Activated CD4-positive, CD25-positive, alpha-beta regulatory T cell (primary cell): ENCODE data around the gene ANKRD22.
A peak's percentile ranks its signal among the peaks of the same experiment; 100 is the strongest.
"Not testable (repeated sequence)": the region's sequence is repeated elsewhere in the genome, so short reads cannot be mapped to it uniquely, and the experiment has no call there.

ENCODE experiments used
- DNase-seq, 4 experiments: peaks; one replicate each; lab custom pipeline; 2025; lab: John Stamatoyannopoulos, UW

Gene ANKRD22

DNA sequence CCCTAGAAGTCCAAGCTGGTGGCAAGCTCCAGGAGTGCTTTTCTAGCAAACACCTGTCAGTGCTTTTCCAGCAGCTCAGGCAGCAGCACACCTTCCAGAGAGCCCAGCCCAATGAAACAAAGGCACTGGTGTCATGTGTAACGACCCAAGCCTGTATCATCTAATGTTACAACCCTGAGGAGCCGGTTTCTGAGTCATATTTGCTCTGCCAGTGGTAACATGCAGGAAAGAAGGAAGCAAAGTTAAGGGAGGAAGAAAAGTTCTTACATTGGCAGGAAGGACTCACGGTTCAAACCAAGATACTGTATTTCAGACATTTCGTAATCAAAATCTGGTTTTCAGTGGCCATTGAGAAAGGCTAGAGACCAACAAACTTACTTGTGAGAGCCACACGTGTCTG is at the start of gene ANKRD22:
Gene ANKRD22 (minus strand): TSS at position 139 of the 400 bp plus-strand sequence. CDS start 237 bp downstream, outside the sequence.
- DNase-seq, result no peak

DNA sequence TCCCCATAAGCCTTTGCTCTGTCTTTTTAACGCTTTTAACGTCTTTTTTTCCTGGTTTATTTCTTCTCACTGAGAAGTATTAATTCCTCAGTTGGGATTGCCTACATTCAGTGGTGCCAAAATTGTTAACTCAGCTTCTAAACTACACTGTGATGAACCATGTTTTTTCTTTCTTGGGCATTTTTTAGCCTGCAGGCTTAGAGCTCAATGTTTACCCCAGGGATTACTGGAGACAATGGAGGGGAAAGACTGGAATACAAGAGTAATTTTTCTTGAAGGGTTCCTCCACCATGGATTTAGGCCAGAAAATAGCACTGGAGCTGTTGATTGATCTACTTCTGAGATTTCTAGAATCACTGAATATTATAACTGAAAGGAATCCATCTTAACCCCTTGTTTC is 48.2 kb upstream of the ANKRD22 start:
- no peak for DNase-seq

DNA sequence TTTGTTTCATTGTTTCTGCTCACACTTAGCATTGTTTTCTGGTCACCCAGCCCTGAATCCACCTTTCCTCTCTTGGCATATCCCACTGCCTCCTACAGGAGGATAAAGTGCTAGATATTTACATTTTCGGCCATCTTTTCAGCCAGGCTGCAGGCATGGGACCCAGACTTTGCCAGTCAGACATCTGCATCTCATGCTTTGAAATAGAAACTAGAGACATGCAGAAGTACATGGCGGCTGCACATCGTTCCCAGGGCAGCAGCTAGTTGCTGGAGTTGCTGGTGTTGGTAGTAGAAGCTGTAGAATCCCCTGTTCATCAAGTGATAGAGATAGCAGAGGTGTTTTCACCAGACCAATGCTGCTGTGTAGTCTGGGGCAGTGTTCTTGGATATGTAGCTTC is 47.1 kb upstream of the ANKRD22 start:
- no peak for DNase-seq

DNA sequence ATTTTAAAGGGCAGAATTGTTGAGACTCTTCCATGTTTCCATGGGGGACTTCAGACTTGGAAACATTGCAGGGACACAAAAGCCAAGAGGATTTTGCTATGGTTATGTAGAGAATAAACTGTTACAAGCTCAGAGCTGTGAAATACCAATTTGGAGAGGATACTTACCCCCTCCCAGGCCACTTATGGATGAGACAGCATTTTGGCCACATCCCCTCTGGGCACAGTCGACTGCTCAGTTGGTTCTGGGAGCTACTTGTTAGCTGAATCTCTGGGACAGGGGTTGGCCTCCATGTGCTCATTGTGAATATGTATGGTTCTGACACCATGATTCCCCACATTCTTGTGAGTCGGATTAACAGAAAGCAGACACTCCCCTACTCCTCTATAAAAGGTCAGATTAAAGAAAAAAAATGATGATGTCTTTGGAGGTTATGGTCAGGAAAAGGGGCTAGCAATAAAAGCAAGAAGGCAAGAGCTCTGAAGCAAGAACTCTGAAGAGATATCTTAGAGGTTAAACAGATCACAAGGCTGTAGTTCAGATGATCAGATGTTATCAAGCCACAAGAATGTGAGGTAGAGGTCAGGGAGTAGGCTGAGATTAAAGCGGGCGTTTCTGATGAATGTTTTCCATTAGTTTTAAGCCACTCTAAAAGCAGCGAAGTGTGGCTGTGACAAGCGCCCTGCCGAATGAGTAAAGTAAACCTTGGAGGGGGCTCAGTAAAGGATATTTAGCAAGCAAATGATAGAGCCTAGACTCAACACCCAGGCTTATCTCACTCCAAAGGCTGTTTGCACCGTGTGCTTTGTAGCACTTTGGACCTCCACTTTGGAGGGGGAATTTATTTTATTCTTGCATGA is 45.6 kb upstream of the ANKRD22 start:
- DNase-seq, result no peak

DNA sequence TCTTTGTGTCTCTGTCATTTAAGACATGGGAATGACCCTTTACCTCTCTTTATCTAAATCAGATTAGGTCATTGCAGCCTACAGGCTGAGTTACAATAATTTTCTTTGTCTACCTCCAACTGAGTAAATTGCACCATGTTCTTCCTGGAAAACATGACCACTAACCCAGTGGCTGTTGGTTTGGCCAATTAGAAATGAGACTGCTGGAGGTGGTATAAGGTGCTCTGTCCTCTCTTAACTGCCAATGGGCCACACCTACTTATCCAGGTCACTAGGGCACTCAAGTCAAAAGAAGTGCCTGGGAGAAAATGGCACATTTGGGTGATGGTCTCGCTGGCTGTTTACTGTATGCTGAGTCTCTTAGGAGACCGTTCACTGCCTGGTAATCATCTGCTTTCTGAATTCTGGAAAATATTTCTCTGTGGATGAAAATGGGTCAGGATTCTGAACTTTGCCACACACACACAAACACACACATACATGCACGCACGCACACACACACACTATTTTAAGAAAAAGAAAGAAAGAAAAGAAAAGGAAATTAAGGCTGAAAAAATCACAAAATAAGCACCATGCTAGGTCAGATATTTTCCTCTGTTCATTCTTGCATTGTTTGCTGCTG is 44.8 kb upstream of the ANKRD22 start:
- no peak for DNase-seq

DNA sequence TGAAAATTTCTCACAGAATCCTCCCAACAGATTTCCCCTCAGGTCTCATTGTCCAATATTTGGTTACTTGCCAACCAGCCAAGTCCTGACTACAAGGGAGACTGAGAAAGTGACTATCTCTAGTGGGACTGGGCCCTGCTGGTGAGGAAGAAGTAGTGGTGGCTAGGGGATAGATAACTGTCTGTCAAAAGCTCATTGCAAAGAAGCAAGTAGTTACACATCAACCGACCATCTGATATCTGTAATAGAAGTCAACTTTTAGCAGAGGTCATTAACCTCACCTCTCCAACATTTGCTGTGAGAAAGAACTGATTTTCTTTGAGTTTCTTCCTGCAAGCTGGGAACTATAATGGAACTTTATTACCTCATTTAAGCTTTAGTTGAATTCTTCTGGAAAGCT is 43.6 kb upstream of the ANKRD22 start:
- no peak for DNase-seq

DNA sequence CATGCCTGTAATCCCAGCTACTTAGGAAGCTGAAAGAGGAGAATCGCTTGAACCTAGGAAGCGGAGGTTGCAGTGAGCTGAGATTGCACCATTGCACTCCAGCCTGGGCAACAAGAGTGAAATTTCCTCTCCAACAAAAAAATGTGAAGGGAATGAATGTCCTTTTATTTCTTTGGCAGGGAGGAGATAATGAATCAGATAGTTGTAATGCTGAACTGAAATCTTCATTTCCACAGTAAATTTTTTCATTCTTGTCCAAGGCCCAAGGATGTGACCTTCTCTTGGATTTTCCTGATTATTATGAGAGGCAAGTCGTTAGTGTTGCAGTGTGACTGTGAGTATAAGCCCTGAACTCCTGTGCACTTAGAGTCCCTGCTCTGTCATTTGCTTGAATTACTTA is 42.0 kb upstream of the ANKRD22 start:
- no peak for DNase-seq

DNA sequence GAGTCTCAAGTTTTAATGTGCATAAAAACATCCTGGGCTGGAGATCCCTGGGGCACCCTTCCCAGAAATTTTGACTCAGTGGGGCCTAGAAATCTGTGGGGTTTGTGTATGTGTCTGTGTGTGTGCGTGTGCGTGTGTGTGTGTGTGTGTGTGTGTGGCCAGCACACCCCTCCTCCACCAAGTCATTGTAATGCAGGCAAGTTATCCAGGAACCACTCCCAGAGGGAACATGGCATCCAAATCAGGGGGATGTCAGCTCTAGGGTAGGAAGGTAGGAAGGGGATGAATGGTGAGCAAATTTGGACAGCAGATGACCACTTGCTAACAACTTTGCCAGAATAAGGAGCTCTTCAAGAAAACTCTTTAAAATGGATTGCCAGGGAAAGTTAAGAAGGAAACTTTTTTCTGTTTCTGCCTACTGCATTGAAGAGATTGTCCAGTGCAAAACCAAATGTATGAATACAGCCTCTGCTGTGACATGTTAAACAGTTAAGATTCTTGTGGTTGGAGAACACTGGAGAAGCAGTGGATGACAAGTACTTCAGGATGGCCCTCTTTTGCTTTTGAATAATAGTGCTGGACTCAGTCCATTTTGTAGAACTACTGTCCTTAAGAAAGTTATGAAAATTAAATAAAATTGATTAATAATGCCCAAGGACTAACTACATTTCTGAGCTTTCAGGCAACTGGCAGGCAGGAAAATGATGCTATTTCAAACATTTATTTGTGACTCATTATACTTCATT is 40.8 kb upstream of the ANKRD22 start:
- DNase-seq, result no peak

DNA sequence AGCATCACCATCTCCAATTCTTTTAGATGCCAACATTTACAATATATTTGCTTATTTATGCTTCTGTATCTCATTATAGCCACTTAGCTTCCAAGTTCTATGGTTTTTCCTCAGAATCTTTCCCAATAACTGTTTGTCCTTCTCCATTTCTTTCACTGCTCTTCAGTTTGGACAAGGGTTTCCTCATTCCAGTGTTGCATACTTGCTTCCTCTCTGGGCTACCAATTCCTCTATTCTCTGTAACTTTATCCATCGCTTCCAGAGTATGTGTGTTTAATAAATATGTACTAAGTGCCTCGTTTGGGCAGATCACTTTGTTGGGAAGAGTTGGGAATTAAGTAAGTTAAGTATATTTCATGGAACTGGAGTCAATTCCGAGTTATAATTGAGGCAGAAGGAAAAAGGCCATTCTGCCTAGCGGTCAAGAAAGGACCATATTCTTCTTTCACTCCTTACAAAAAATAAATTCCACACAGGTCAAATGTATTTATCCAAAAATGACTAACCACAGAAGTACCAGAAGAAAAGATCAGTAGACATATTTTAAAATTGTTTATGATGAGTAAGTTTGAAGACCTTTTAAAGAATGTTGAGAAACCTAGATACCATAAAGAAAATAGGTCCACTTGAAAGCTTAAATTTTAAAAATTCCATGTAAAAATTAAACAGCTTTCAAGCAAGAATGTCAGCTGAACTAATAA is 39.2 kb upstream of the ANKRD22 start:
- DNase-seq, result no peak

DNA sequence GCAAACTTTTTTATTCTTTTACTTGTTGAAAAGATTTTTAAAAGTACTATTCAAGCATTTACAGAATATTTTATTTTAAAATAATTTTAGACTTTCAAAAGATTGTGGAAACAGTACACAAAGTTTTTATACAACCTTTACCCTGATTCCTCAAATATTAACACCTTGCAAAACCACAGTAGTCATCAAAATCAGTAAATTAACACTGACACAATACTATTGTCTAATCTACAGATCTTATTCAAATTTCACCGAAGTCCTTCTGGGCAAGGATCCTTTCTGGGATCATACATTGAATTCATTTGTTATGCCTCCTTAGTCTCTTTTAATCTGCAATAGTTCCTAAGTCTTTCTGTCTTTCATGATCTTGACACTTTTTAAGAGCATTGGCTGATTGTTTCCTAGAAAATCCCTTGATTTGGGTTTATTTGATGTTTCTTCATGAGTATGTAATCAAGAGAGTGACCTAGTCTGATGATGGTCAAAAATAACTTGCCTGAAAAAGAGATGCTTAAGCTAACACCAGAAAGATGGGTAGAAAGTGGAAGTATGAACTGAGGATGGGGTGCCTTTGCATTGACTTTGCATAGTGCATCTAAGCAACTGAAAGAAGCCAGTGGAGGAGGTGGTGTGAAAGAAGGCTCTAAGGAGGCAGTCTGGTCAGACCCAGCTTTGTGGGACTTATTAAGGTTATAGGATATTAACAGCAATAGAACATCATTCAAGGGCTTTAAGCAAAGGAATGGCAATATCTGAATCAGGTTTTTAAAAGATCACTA is 38.1 kb upstream of the ANKRD22 start:
- DNase-seq, result no peak

DNA sequence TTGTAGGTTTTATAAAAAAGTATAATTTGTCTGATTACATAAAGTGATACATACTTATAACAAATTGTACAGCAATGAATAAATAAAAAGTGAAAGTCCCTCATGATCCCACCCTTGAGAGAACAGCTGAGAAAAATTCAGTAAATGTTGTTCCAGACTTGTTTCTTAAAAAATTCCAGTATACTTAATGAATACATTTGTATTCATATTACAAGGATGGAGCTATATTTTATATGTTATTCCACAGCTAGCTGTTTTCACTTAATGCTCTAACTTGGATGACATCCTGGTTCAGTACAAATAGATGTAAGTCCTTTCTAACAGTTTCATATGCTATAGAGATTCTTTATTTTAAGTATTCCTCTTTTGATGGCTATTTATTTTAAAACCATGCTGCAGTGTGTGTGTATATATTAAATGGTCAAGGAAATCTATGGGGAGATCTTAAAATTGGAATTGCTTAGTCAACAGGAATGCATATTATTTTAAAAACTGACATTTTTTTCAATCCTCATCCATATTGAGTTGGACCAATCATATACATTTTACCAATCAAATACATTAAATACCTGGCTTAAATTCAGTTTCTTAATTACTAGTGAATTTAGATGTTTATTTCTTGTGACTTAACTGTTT is 37.3 kb upstream of the ANKRD22 start:
- DNase-seq, result no peak

DNA sequence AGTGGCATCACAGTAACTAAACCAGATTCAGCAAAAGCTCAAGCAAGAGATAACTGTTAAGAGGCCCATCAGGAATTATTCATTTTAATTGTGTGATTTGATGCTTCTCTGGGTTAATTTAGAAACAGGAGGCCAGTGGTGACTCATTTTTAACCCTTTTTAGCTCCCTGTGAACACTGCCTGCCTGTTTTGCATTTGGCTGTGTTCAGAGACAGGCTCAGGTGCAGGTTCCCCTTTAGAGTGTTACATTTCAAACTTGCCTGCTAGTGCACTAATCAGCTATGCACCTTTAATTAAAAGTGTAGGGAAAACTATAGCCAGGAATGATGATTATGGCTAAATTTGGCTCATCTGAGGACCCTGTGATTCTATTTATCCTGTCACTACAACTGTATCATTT is 34.9 kb upstream of the ANKRD22 start:
- DNase-seq, result no peak

DNA sequence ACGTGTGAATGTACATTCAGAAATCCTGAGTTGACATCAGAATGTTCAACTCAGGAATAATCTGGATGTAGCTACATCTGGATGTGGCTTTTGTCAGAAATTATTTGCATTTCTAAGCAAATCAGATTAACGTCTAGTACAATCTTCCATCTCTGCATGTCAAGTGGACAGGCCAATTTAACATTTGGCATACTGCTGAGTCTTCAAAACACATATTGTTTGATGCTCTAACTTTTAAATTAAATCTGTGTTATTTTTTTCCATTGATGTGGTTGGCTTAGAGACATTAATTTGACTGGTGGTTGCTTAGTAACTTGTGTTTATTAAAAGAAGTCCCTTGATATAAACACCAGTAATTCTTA is 31.8 kb upstream of the ANKRD22 start:
- DNase-seq, result no peak

DNA sequence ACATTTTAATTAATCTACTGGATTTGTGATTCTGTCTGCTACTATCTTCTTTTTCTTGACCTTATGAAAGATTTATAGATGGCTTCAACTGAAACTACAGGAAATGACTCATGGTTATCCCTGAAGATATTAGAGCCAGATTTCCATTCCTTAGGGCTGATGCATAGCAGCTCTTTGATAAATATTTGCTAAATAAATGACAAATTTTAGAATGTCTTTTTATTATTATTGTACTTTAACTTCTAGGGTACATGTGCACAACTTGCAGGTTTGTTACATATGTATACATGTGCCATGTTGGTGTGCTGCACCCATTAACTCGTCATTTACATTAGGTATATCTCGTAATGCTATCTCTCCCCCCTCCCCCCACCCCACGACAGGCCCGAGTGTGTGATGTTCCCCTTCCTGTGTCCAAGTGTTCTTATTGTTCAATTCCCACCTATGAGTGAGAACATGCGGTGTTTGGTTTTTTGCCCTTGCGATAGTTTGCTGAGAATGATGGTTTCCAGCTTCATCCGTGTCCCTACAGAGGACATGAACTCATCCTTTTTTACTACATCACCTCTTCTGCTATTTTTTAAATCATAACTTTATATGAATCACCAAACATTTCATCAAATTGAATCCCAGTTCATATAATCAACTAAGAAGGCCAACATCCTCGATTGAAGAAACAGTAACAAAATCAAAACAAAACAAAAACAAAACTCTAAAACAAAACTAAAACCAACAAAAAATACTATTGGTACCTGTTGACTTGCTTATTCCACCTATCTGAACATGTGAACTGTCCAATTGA is 31.2 kb upstream of the ANKRD22 start:
- DNase-seq, result not testable (repeated sequence)

DNA sequence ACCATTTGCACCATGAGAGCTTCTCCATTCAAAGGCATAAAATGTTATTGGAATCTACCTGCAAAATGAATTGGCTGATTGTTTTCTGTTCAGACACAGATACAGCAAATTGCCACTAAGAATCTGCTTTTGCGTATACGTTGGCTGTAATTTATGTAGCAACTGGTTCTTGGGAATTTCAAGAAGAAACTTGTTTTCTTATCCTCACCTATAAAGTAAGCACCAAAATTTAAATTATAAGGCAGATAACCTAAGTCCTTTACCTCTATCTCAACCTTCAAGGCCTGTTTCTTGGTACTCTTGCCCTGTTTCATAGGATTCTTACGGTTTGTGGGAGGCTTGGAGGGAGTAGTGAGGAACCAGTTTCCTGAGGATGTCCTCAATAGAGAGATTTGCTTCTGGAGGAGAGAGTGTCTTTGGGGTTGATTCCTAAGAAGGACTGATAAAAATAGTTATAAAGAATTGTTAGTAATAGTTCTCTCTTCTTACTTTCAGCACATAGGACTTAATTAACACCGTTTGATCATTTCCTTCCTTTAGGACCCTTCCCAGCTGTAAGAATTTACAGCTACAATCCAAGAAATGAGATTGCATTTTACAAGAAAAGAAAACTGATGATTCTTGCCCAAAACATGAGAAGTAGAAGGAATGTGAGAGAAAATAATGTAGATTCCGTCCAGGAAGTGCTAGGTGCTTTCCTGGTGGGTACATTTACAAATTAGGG is 30.4 kb upstream of the ANKRD22 start:
- no peak for DNase-seq

DNA sequence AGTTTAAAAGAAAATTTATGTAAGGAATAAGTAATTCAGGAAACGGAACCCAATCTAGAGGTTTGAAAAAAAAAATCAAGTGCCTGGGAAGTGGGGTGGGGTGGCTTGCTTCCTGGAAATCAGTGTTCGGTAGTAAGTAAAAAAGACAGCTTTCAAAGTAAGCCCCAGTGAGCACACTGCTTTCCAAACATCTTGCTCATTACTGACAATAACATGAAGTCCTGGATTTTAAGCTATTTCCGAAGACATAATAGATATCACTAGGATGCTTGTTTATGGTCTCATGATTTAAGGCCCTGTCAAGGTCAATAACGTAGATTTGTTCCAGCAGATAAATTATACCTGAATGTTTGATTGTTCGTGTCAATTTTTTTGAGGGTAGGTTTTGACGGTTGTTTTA is 29.7 kb upstream of the ANKRD22 start:
- no peak for DNase-seq

DNA sequence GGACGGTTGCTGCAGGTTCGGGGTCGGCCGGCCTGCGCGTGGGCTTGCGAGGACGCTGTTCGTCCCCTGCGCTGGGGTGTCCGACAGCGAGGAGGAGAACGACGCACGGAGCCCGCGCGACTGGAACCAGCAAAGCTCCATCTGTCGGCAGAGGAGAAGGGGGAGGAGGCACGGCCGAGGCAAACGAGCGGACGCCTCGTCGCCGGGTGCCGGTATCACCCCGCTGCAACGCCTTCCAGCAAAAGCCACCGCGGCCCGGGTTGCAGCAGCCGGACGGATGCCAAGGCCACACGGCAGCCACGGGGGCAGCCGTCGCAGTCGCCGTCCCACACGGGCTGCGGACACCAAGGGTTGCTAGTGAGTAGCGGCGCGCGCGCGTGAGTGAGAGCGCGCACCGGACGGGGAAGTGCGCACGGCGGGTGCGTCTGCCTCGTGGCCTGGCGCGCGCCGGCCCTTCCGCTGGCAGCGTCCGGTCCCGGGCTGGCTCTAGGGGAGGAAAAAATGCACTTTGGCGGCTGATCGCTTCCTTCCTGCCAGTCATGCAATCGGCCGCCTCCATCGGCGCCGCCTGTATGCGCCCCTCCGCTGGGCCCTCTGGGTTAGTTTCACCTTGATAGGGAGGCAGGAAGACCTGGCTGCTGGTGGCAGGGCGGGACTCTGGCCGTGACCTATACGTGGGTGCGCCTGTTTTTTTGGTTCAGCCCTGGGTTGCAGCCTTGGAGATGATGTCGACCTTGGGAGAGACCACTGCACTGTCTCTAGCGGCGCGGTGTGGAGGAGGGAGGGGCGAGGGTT is 28.8 kb upstream of the ANKRD22 start:
- peak; percentile 53 to 69 (median 63) for DNase-seq

DNA sequence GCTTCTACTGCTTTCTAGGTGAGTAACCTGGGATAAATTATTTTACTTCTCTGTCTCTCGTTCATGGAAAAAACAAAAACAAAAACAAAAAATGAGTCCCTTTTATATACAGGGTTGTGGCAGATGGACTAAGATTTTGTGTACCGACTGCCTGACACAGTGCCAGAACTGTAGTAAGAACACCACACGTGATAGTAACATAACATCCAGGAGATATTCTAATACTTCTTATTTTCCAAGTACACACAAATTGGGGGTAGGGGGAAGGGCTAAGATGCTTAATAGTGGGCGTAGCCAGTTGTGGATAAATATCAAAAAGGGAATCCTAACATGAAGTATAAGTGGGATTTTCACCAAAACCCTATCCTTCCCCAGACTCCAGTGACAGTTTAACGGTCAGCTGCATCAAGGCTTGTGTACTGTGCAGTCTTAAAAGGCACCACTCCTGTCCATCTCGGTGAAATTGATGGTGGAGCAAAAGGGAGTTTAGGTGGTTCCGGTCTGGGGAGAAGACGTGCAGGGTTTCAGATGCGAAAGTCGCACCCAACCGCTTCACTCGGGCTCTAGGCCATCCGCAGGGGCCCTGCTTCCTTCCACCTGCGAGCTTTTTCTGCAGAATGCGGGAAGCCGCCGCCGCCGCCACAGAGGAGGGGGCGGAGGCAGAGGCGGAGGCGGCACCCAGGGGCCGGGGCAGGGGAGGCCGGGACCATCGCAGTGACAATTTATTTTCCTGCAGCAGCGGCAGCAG is 28.1 kb upstream of the ANKRD22 start, which contains the start of gene STAMBPL1:
Gene STAMBPL1 (plus strand): TSS at position 712 of the 748 bp plus-strand sequence. CDS start 21,464 bp downstream, outside the sequence.
- peak; percentile 53 to 69 (median 63) for DNase-seq
